Measurements from ENCODE around the gene RAB10. TPM values are rescaled to one million over a fixed set of nuclear protein-coding genes. Genes with fewer than 3 reads are reported as not detected.

RAB10 gene
- total and polyA plus RNA-seq, 4 donors: 37.6 to 149 (median 85.2) TPM

DNA sequence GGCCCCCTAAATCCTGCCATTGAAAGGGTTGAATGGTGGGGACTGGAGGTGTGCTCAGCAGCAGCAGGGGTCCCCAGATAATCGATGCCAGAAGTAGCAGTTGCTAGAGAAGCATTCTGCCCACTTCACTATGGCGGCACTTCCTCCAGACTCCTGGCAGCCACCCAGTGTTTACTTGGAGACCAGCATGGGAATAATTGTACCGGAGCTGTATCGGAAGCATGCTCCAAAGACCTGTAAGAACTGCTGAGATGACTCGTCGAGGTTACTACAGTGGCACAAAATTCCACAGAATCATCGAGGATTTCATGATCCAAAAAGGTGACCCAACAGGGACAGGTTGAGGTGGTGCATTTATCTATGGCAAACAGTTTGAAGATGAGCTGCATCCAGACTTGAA lies 128.0 kb downstream of the RAB10 start:
- WGBS, 2 donors: 90 to 93% methylated on average over 7 of the region's 7 CpGs
- no peak for DNase-seq
- TF ChIP-seq, protein P1, sequence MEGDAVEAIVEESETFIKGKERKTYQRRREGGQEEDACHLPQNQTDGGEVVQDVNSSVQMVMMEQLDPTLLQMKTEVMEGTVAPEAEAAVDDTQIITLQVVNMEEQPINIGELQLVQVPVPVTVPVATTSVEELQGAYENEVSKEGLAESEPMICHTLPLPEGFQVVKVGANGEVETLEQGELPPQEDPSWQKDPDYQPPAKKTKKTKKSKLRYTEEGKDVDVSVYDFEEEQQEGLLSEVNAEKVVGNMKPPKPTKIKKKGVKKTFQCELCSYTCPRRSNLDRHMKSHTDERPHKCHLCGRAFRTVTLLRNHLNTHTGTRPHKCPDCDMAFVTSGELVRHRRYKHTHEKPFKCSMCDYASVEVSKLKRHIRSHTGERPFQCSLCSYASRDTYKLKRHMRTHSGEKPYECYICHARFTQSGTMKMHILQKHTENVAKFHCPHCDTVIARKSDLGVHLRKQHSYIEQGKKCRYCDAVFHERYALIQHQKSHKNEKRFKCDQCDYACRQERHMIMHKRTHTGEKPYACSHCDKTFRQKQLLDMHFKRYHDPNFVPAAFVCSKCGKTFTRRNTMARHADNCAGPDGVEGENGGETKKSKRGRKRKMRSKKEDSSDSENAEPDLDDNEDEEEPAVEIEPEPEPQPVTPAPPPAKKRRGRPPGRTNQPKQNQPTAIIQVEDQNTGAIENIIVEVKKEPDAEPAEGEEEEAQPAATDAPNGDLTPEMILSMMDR (IDR thresholded peaks at IDR 0.05; ENCODE audit: control extremely low read depth, extremely low read depth): no peak

DNA sequence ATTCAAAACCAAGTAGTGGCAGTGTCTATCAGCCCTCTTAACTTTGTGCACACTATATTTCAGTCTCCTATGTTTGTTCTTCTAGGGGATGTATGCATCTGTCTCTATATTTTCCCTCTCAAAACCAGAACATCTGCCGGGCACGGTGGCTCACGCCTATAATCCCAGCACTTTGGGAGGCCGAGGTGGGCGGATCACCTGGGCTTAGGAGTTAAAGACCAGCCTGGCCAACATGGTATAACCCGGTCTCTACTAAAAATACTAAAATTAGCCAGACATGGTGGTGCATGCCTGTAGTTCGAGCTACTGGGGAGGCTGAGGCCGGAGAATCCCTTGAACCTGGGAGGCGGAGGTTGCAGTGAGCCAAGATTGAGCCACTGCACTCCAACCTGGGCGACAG lies 129.1 kb downstream of the RAB10 start:
- no peaks in the 10 kb centered on the region for H3K27me3 ChIP-seq (ENCODE audit: control insufficient read depth in 3 of 3, insufficient read depth in 3 of 3, low read length in 2 of 3)
- DNase-seq (no peak), ATAC-seq (ENCODE audit: insufficient read depth, low FRiP score) (no peak)
- H3K4me3 ChIP-seq: no peak overlapping the region
- H3K9ac ChIP-seq (ENCODE audit: insufficient read depth in 1 of 2, low read length in 2 of 2): no peak overlapping the region
- H3K27ac ChIP-seq (ENCODE audit: low read depth in 1 of 2, low read length in 1 of 2): no peak overlapping the region
- no peaks in the 10 kb centered on the region for H3K36me3 ChIP-seq (ENCODE audit: control insufficient read depth in 4 of 4, insufficient read depth in 4 of 4, low read length in 4 of 4)
- H3K4me1 ChIP-seq (ENCODE audit: control insufficient read depth in 5 of 5, insufficient read depth in 5 of 5, low read length in 5 of 5): no peaks in the 10 kb centered on the region
- no peaks in the 10 kb centered on the region for H3K9me3 ChIP-seq (ENCODE audit: control insufficient read depth in 4 of 4, insufficient read depth in 3 of 4, low read length in 3 of 4)
- TF ChIP-seq, protein P1 (IDR thresholded peaks at IDR 0.05; ENCODE audit: control extremely low read depth, extremely low read depth): no peak
- WGBS, 2 donors: 94 to 98% methylated on average over 10 of the region's 10 CpGs

More for the DNA sequence above, 128.0 kb downstream of the RAB10 start:
- Histone ChIP-seq H3K27ac (ENCODE audit: low read depth in 1 of 2, low read length in 1 of 2) (no peak overlapping the region), H3K27me3 (ENCODE audit: control insufficient read depth in 3 of 3, insufficient read depth in 3 of 3, low read length in 2 of 3) (no peaks in the 10 kb centered on the region), H3K4me3 (no peak overlapping the region), H3K9ac (ENCODE audit: insufficient read depth in 1 of 2, low read length in 2 of 2) (no peak overlapping the region), H3K4me1 (ENCODE audit: control insufficient read depth in 5 of 5, insufficient read depth in 5 of 5, low read length in 5 of 5) (no peaks in the 10 kb centered on the region), H3K9me3 (ENCODE audit: control insufficient read depth in 4 of 4, insufficient read depth in 3 of 4, low read length in 3 of 4) (no peaks in the 10 kb centered on the region), H3K36me3 (ENCODE audit: control insufficient read depth in 4 of 4, insufficient read depth in 4 of 4, low read length in 4 of 4) (no peaks in the 10 kb centered on the region)
- ATAC-seq (ENCODE audit: insufficient read depth, low FRiP score): no peak

DNA sequence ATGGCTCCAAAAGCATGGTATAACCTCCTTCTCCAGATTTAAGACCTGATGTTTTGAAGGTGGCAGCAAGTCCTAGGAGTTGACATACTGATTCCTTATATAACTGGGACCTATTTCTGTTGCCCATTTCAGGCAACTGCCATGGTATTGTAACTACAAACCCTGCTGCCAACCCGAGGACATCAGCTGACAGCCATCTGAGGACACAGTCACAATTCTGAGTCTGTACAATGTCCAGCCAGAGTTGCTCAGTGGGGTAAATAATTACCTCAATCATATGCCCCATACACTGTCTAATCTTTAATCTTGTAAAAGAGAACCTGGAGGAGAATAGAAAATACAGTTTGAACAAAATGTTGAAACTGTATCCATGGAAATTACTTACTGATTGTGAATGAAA lies 130.3 kb downstream of the RAB10 start:
- TF ChIP-seq, protein P1 (IDR thresholded peaks at IDR 0.05; ENCODE audit: control extremely low read depth, extremely low read depth): no peak
- WGBS, 2 donors: 60 to 67% methylated on average over 1 of the region's 1 CpG
- H3K4me1 ChIP-seq (ENCODE audit: control insufficient read depth in 5 of 5, insufficient read depth in 5 of 5, low read length in 5 of 5): no peaks in the 10 kb centered on the region
- no peaks in the 10 kb centered on the region for H3K36me3 ChIP-seq (ENCODE audit: control insufficient read depth in 4 of 4, insufficient read depth in 4 of 4, low read length in 4 of 4)
- H3K27ac ChIP-seq (ENCODE audit: low read depth in 1 of 2, low read length in 1 of 2): no peak overlapping the region
- no peak for DNase-seq
- ATAC-seq (ENCODE audit: insufficient read depth, low FRiP score): no peak
- H3K9ac ChIP-seq (ENCODE audit: insufficient read depth in 1 of 2, low read length in 2 of 2): no peak overlapping the region
- no peak overlapping the region for H3K4me3 ChIP-seq
- H3K9me3 ChIP-seq (ENCODE audit: control insufficient read depth in 4 of 4, insufficient read depth in 3 of 4, low read length in 3 of 4): no peaks in the 10 kb centered on the region
- no peaks in the 10 kb centered on the region for H3K27me3 ChIP-seq (ENCODE audit: control insufficient read depth in 3 of 3, insufficient read depth in 3 of 3, low read length in 2 of 3)

DNA sequence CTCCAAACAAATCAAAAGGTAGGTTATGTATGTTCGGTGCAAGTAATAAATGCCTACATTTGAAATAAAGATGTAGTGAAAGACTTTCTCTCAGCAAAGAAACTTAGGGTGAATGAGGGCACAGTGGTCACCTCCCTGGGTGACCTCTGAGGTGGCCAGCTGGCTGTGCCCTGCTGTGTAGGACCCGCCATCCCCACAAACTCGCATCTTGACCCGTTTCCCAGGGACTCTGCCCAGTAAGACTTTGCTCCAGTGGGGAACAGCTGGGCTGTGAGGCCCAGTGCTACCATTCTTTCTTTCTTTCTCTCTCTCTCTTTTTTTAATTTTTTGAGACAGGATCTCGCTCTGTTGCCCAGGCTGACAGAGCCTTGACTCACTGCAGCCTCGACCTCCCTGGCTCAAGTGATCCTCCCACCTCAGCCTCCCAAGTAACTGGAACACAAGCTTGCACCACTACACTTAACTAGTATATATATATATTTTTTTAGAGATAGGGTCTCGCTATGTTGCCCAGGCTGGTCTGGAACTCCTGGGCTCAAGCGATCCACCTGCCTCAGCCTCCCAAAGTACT lies 130.8 kb downstream of the RAB10 start:
- no peaks in the 10 kb centered on the region for H3K36me3 ChIP-seq (ENCODE audit: control insufficient read depth in 4 of 4, insufficient read depth in 4 of 4, low read length in 4 of 4)
- no peak overlapping the region for H3K27ac ChIP-seq (ENCODE audit: low read depth in 1 of 2, low read length in 1 of 2)
- TF ChIP-seq, protein P1 (IDR thresholded peaks at IDR 0.05; ENCODE audit: control extremely low read depth, extremely low read depth): no peak
- no peaks in the 10 kb centered on the region for H3K27me3 ChIP-seq (ENCODE audit: control insufficient read depth in 3 of 3, insufficient read depth in 3 of 3, low read length in 2 of 3)
- 91 to 93% methylated on average over 8 of the region's 8 CpGs for WGBS, 2 donors
- no peak overlapping the region for H3K4me3 ChIP-seq
- ATAC-seq (ENCODE audit: insufficient read depth, low FRiP score): no peak
- H3K9me3 ChIP-seq (ENCODE audit: control insufficient read depth in 4 of 4, insufficient read depth in 3 of 4, low read length in 3 of 4): no peaks in the 10 kb centered on the region
- no peak overlapping the region for H3K9ac ChIP-seq (ENCODE audit: insufficient read depth in 1 of 2, low read length in 2 of 2)
- no peak for DNase-seq
- no peaks in the 10 kb centered on the region for H3K4me1 ChIP-seq (ENCODE audit: control insufficient read depth in 5 of 5, insufficient read depth in 5 of 5, low read length in 5 of 5)
